GM19193 (cell line): Measurements from ENCODE around the gene TRMT10C.
A peak's percentile ranks its signal among the peaks of the same experiment; 100 is the strongest.

Experiments used
- POLR2A ChIP-seq: IDR thresholded peaks from 4 replicates; pipeline ENCODE4 v1.6.1; 2011; ENCODE audit not compliant: insufficient read depth, insufficient read length; ENCODE audit errors: extremely low read depth

TRMT10C gene

GRCh38 chr3:101561630-101562328 is at the start of gene TRMT10C:
Gene TRMT10C, plus strand, starts transcription at chr3:101561868. Its CDS starts 2,914 bp downstream, at chr3:101564782.
- TF ChIP-seq POLR2A = peak; percentile 92

GRCh38 chr3:101512396-101512645 is 49.3 kb upstream of the TRMT10C start:
- no peak for TF ChIP-seq POLR2A

GRCh38 chr3:101512646-101513418 is 48.8 kb upstream of the TRMT10C start, which contains the start of gene SENP7:
Gene SENP7, minus strand, starts transcription at chr3:101513212. Its CDS starts 82 bp downstream, at chr3:101513130.
- peak; percentile 58 for TF ChIP-seq POLR2A

GRCh38 chr3:101513419-101513986 is 48.2 kb upstream of the TRMT10C start:
- TF ChIP-seq POLR2A = no peak

- peak; percentile 32 for TF ChIP-seq POLR2A
Observed at GRCh38 chr3:101518421-101518871, 43.2 kb upstream of the TRMT10C start.

- TF ChIP-seq POLR2A = no peak
Observed at GRCh38 chr3:101519685-101520365, 41.8 kb upstream of the TRMT10C start.

- no peak for TF ChIP-seq POLR2A
Observed at GRCh38 chr3:101521211-101521701, 40.4 kb upstream of the TRMT10C start.

- TF ChIP-seq POLR2A = no peak
Observed at GRCh38 chr3:101527441-101527840, 34.2 kb upstream of the TRMT10C start.

- no peak for TF ChIP-seq POLR2A
Observed at GRCh38 chr3:101527906-101528305, 33.8 kb upstream of the TRMT10C start.

- TF ChIP-seq POLR2A = no peak
Observed at GRCh38 chr3:101529816-101530685, 31.6 kb upstream of the TRMT10C start.

- TF ChIP-seq POLR2A = no peak
Observed at GRCh38 chr3:101530686-101531047, 31.0 kb upstream of the TRMT10C start.

- TF ChIP-seq POLR2A = no peak
Observed at GRCh38 chr3:101531473-101532086, 30.1 kb upstream of the TRMT10C start.

GRCh38 chr3:101532783-101533602 is 28.7 kb upstream of the TRMT10C start:
- TF ChIP-seq POLR2A = no peak

- no peak for TF ChIP-seq POLR2A
Observed at GRCh38 chr3:101533603-101533968, 28.1 kb upstream of the TRMT10C start.

- no peak for TF ChIP-seq POLR2A
Observed at GRCh38 chr3:101535221-101535620, 26.4 kb upstream of the TRMT10C start.
